SK-N-SH (cell line): ENCODE data around the gene HOXA6. TPM values are rescaled to one million over a fixed set of nuclear protein-coding genes. Genes with fewer than 3 reads are reported as not detected.

Experiments
- CTCF ChIA-PET: fragments of 300-600, 350-600 bp; formaldehyde crosslinking; extraction: SDS; loops from one replicate; lab custom pipeline; 2021; lab: Yijun Ruan, JAX
- POLR2A ChIA-PET: fragments of 350-600 bp; sonication (Branson Sonifier 250); formaldehyde crosslinking; extraction: SDS; loops from one replicate; lab custom pipeline; 2020; ENCODE audit warnings: antibody characterized with exemption, inconsistent platforms; lab: Yijun Ruan, JAX
- DNase-seq: peaks from one replicate; pipeline ENCODE4 v3.0.0; 2012
- H2AFZ ChIP-seq: fragments of 200-600 bp; sonication (generic); 2 replicates; pipeline ENCODE4 v1.8.1; 2016; ENCODE audit warnings: antibody characterized with exemption, mild to moderate bottlenecking, low read depth
- H3F3A ChIP-seq: fragments of 200-600 bp; sonication (generic); replicated peaks from 2 replicates; pipeline ENCODE3; 2016; ENCODE audit warnings: antibody characterized with exemption, mild to moderate bottlenecking; ENCODE audit not compliant: insufficient read depth
- H3K27ac ChIP-seq, 2 experiments: fragments of 200-500 bp in 1 of 2; fragments of 200-600 bp in 1 of 2; sonication (Bioruptor generic) in 1 of 2; sonication (generic), shearing (Covaris generic) in 1 of 2; 2 replicates each; pipeline versions ENCODE4 v1.5.1 to v1.6.1; 2014 to 2016; ENCODE audit warnings: low read depth in 2 of 2, inconsistent platforms in 1 of 2, low read length in 1 of 2, mild to moderate bottlenecking in 1 of 2, mixed read lengths in 1 of 2
- H3K27me3 ChIP-seq: fragments of 200-600 bp; sonication (generic), shearing (Covaris generic); 2 replicates; pipeline ENCODE4 v1.6.1; 2016; ENCODE audit warnings: mixed run types; ENCODE audit not compliant: insufficient read depth
- H3K36me3 ChIP-seq, 2 experiments: fragments of 200-500 bp in 1 of 2; fragments of 200-600 bp in 1 of 2; sonication (Bioruptor generic) in 1 of 2; sonication (generic) in 1 of 2; replicated peaks in 1 of 2; 2 replicates each; pipeline versions ENCODE3 to v1.5.1; 2014 to 2016; ENCODE audit warnings: low read length in 1 of 2, mild to moderate bottlenecking in 1 of 2; ENCODE audit not compliant: insufficient read depth in 2 of 2, control insufficient read depth in 1 of 2
- H3K4me1 ChIP-seq, 2 experiments: fragments of 200-500 bp in 1 of 2; fragments of 200-600 bp in 1 of 2; sonication (Bioruptor generic) in 1 of 2; sonication (generic), shearing (Covaris generic) in 1 of 2; 2 replicates each; pipeline versions ENCODE4 v1.5.1 to v1.6.1; 2014 to 2016; ENCODE audit warnings: low read depth in 1 of 2, low read length in 1 of 2, mixed run types in 1 of 2; ENCODE audit not compliant: insufficient read depth in 2 of 2, control insufficient read depth in 1 of 2
- H3K4me2 ChIP-seq: fragments of 200-600 bp; sonication (generic), shearing (Covaris generic); 2 replicates; pipeline ENCODE4 v1.6.1; 2017; ENCODE audit warnings: mixed run types
- H3K4me3 ChIP-seq, 2 experiments: fragments of 200-500 bp in 1 of 2; fragments of 200-600 bp in 1 of 2; sonication (Bioruptor generic) in 1 of 2; sonication (generic), shearing (Covaris generic) in 1 of 2; 2 replicates each; pipeline versions ENCODE4 v1.5.1 to v1.8.1; 2014 to 2016; ENCODE audit warnings: low read depth in 2 of 2, inconsistent platforms in 1 of 2, low read length in 1 of 2, mild to moderate bottlenecking in 1 of 2, mixed read lengths in 1 of 2, moderate library complexity in 1 of 2
- H3K79me2 ChIP-seq: fragments of 200-600 bp; sonication (generic); 2 replicates; pipeline ENCODE4 v1.8.1; 2017; ENCODE audit warnings: mild to moderate bottlenecking; ENCODE audit not compliant: insufficient read depth
- H3K9ac ChIP-seq: fragments of 200-600 bp; sonication (generic); 2 replicates; pipeline ENCODE4 v1.6.1; 2017; ENCODE audit warnings: mixed run types
- H3K9me2 ChIP-seq: fragments of 200-600 bp; sonication (generic); 2 replicates; pipeline ENCODE4 v1.6.1; 2017; ENCODE audit warnings: mixed run types
- H3K9me3 ChIP-seq: fragments of 200-600 bp; sonication (generic); 2 replicates; pipeline ENCODE4 v1.6.1; 2017; ENCODE audit warnings: mixed run types, mild to moderate bottlenecking, moderate library complexity
- H4K20me1 ChIP-seq: fragments of 200-600 bp; sonication (generic); 2 replicates; pipeline ENCODE4 v1.6.1; 2017; ENCODE audit warnings: mild to moderate bottlenecking, mixed run types; ENCODE audit not compliant: insufficient read depth
- CTCF ChIP-seq: fragments of 200-600 bp; sonication (generic); IDR thresholded peaks from 2 replicates; pipeline ENCODE4 v1.6.1; 2017; ENCODE audit warnings: antibody characterized with exemption, mild to moderate bottlenecking, moderate library complexity
- ELF1 ChIP-seq: IDR thresholded peaks from 2 replicates; pipeline ENCODE4 v1.4.0; 2012
- EP300 ChIP-seq, 2 experiments: IDR thresholded peaks; 2 replicates each; pipeline versions ENCODE4 v1.4.0 to v1.6.1; 2012; ENCODE audit warnings: borderline replicate concordance in 1 of 2, low read depth in 1 of 2, low read length in 1 of 2
- EZH2phosphoT487 ChIP-seq: fragments of 200-600 bp; sonication (generic); IDR thresholded peaks from 2 replicates; pipeline ENCODE4 v1.6.1; 2017; ENCODE audit warnings: low read depth, mixed run types, mild to moderate bottlenecking, antibody characterized with exemption, moderate library complexity, borderline replicate concordance
- FOSL2 ChIP-seq: IDR thresholded peaks from 2 replicates; pipeline ENCODE4 v1.4.0; 2012; ENCODE audit warnings: low read depth, mild to moderate bottlenecking, moderate library complexity, borderline replicate concordance
- FOXJ3 ChIP-seq: sonication (generic); formaldehyde crosslinking; IDR thresholded peaks from 2 replicates; pipeline ENCODE4 v1.5.1; 2020; ENCODE audit warnings: mild to moderate bottlenecking, missing genetic modification reagents
- JUND ChIP-seq: IDR thresholded peaks from 2 replicates; pipeline ENCODE4 v1.4.0; 2012
- MAX ChIP-seq: IDR thresholded peaks from 2 replicates; pipeline ENCODE4 v1.4.0; 2012; ENCODE audit warnings: low read depth
- MXI1 ChIP-seq: IDR thresholded peaks from 2 replicates; pipeline ENCODE4 v1.6.1; 2012; ENCODE audit warnings: mild to moderate bottlenecking, low read depth, low read length, improper control_type of control experiment
- NRF1 ChIP-seq: IDR thresholded peaks from 2 replicates; pipeline ENCODE4 v1.6.1; 2012; ENCODE audit warnings: low read depth, mild to moderate bottlenecking, low read length
- POLR2AphosphoS5 ChIP-seq: IDR thresholded peaks from 2 replicates; pipeline ENCODE4 v1.6.1; 2012; ENCODE audit warnings: low read depth, low read length
- RFX5 ChIP-seq: IDR thresholded peaks from 2 replicates; pipeline ENCODE4 v1.6.1; 2012; ENCODE audit warnings: mild to moderate bottlenecking, improper control_type of control experiment, low read length
- RXRA ChIP-seq: IDR thresholded peaks from 2 replicates; pipeline ENCODE4 v1.4.0; 2012; ENCODE audit warnings: low read depth, mild to moderate bottlenecking, borderline replicate concordance
- SIN3A ChIP-seq: IDR thresholded peaks from 2 replicates; pipeline ENCODE4 v1.6.1; 2012; ENCODE audit warnings: low read depth, mild to moderate bottlenecking, low read length, moderate library complexity, borderline replicate concordance
- SMC3 ChIP-seq: IDR thresholded peaks from 2 replicates; pipeline ENCODE4 v1.6.1; 2012; ENCODE audit warnings: low read depth, low read length, improper control_type of control experiment
- TAF1 ChIP-seq: IDR thresholded peaks from 2 replicates; pipeline ENCODE4 v1.6.1; 2012; ENCODE audit warnings: low read depth, mild to moderate bottlenecking, low read length, moderate library complexity, borderline replicate concordance
- USF1 ChIP-seq: IDR thresholded peaks from 2 replicates; pipeline ENCODE4 v1.4.0; 2012; ENCODE audit warnings: low read depth, borderline replicate concordance
- WGBS: methylation state at CpG from one replicate; pipeline ENCODE4 v1.1.6; 2017; ENCODE audit warnings: low lambda C conversion rate; 5-methylcytosine and 5-hydroxymethylcytosine counted together
- polyA plus RNA-seq, 3 experiments: library from polyadenylated mRNA; depleted of rRNA; stranded (reverse); fragments of >200 nt; gene quantifications; 2 replicates each; pipeline ENCODE4 v1.2.3, GENCODE V29; 2012
- TF ChIP-seq, protein P1 (sequence below): IDR thresholded peaks from 2 replicates; pipeline ENCODE4; 2012

The HOXA6 gene
- polyA plus RNA-seq, 1 of the 3 experiments (the other 2 are of a cell fraction) = not detected

GRCh38 chr7:27179503-27180430, 32.2 kb upstream of the HOXA6 start:
- Histone ChIP-seq H3K9me3 (no peaks in the 10 kb centered on the region), H3F3A (no peaks in the 10 kb centered on the region), H3K79me2 (no peaks in the 10 kb centered on the region)
- CTCF ChIA-PET = interaction anchor here (0.6 to 12.3 kb wide), 72 partner anchors 10 to 1325 kb away, joined by 3 to 205 read pairs (median 3); partner anchors contain the start of genes EVX1, HOXA11, HOXA13 and HOXA3
- TF ChIP-seq MXI1 (no peak), EZH2phosphoT487 (peak; percentile 91), CTCF (peak; percentile 100), SMC3 (peak; percentile 37)
- TF ChIP-seq, all 33 proteins: peak for 3
- Histone ChIP-seq H3K9me2 (no peaks in the 10 kb centered on the region), H3K27ac (no peak overlapping the region), H3K36me3 (no peaks in the 10 kb centered on the region), H3K27me3 (peaks cover 97% of the 10 kb centered on the region), H4K20me1 (no peaks in the 10 kb centered on the region), H3K4me2 (peak overlapping the region; percentile 56), H2AFZ (no peak overlapping the region), H3K4me1 (peaks cover 4 to 10% of the 10 kb centered on the region in 2 experiments; a peak in 1 of 4 replicates), H3K4me3 (peak overlapping the region; percentile 5 to 36; a peak in 2 of 4 replicates), H3K9ac (no peak overlapping the region)
- 10% methylated on average over 48 of the region's 56 CpGs for WGBS
- POLR2A ChIA-PET = interaction anchor here (0.7 kb wide), 1 partner anchor 753 kb away, joined by 3 read pairs; no protein-coding TSS in a partner anchor
- DNase-seq = peak; percentile 93

DNA sequence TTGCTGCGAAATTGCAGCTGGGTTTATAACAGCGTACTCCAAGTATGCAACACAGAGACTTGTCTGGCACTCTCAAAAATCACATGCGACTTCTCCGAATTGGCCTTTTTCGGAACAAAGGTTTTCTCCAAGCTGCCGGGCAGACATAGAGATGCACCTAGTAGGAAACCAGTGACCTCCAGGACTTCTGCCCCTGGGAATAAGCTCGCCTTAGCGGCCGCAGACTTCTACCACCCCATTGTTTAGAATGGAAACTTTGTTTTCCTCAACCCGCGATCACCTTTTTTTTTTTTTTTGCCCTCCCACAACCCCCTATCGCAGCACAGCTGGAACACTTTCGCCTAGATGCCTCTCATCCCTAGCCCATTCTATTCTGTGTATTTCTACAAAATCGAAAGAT, 31.5 kb upstream of the HOXA6 start:
- Histone ChIP-seq H2AFZ (no peak overlapping the region), H3K27me3 (peaks cover 97% of the 10 kb centered on the region), H3K36me3 (no peaks in the 10 kb centered on the region), H3K27ac (no peak overlapping the region), H3K4me3 (no peak overlapping the region), H3F3A (no peaks in the 10 kb centered on the region), H3K4me2 (no peak overlapping the region; the same call in 1 of the 2 replicates), H4K20me1 (no peaks in the 10 kb centered on the region), H3K9me3 (no peaks in the 10 kb centered on the region), H3K9me2 (no peaks in the 10 kb centered on the region), H3K9ac (no peak overlapping the region), H3K79me2 (no peaks in the 10 kb centered on the region), H3K4me1 (peaks cover 3 to 7% of the 10 kb centered on the region in 2 experiments; a peak in 1 of 4 replicates)
- DNase-seq = no peak
- WGBS = 39% methylated on average over 14 of the region's 14 CpGs
- TF ChIP-seq EP300 (IDR thresholded peaks at IDR 0.05; ENCODE audit: borderline replicate concordance in 1 of 2, low read depth in 1 of 2, low read length in 1 of 2) (no peak), MXI1 (no peak), SIN3A (no peak), MAX (no peak), ELF1 (no peak), FOXJ3 (CRISPR knock-in tag) (no peak), RFX5 (no peak), NRF1 (no peak), JUND (no peak), RXRA (no peak), POLR2AphosphoS5 (no peak), USF1 (no peak), SMC3 (no peak), TAF1 (no peak), FOSL2 (no peak)
- TF ChIP-seq, protein P1, sequence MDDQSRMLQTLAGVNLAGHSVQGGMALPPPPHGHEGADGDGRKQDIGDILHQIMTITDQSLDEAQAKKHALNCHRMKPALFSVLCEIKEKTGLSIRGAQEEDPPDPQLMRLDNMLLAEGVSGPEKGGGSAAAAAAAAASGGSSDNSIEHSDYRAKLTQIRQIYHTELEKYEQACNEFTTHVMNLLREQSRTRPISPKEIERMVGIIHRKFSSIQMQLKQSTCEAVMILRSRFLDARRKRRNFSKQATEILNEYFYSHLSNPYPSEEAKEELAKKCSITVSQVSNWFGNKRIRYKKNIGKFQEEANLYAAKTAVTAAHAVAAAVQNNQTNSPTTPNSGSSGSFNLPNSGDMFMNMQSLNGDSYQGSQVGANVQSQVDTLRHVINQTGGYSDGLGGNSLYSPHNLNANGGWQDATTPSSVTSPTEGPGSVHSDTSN = no peak
- ChIA-PET POLR2A (no interaction called here), CTCF (interaction anchor here (0.6 to 12.3 kb wide), 51 partner anchors 11 to 1324 kb away, joined by 3 to 205 read pairs (median 4); partner anchors contain the start of genes EVX1, HOXA11, HOXA13 and HOXA3)
